ENCODE measurements around the gene NFKBIB. TPM values are rescaled to one million over a fixed set of nuclear protein-coding genes. Genes with fewer than 3 reads are reported as not detected.
"Not testable (repeated sequence)": the region's sequence is repeated elsewhere in the genome, so short reads cannot be mapped to it uniquely, and the experiment has no call there.

Gene NFKBIB
- total RNA-seq, 1 experiment from 2014 or later = 33.8 TPM

DNA sequence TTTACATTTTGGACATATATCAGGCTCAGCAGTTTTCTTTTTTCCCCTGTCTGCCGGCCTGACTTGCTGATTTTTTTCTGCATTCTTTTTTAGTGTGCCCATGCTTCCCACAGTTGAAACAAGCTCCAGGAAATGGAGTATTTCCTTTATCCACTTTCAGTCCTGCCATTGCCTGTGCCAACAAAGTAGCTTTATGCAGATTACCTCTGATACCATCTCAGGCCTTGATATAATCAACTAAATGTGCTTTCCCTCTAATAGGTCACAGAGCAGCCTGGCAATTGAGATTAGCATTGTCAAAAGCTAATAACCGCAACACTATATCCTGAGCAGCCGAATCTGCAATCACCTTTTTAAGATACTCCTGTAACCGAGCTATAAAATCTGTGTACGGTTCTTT is 40.2 kb downstream of the NFKBIB start:
- Mint-ChIP-seq H3K4me3 (no peak overlapping the region), H3K27ac (no peak overlapping the region), H3K4me1 (peaks cover 4% of the 10 kb centered on the region in 2 experiments; a peak in 2 of 4 replicates), H3K36me3 (ENCODE audit: insufficient read depth in 1 of 3, low read depth in 3 of 3) (peaks cover 18 to 26% (median 26%) of the 10 kb centered on the region in 3 experiments), H3K9me3 (peaks cover 13 to 16% of the 10 kb centered on the region in 2 experiments), H3K27me3 (ENCODE audit: low read depth) (peaks cover 44% of the 10 kb centered on the region)
- H2BK20ac ChIP-seq (ENCODE audit: low read depth, low read length, poor library complexity, severe bottlenecking) = no peak overlapping the region
- H3T11ph ChIP-seq (ENCODE audit: low read length) = no peak overlapping the region
- TF ChIP-seq, protein P1, sequence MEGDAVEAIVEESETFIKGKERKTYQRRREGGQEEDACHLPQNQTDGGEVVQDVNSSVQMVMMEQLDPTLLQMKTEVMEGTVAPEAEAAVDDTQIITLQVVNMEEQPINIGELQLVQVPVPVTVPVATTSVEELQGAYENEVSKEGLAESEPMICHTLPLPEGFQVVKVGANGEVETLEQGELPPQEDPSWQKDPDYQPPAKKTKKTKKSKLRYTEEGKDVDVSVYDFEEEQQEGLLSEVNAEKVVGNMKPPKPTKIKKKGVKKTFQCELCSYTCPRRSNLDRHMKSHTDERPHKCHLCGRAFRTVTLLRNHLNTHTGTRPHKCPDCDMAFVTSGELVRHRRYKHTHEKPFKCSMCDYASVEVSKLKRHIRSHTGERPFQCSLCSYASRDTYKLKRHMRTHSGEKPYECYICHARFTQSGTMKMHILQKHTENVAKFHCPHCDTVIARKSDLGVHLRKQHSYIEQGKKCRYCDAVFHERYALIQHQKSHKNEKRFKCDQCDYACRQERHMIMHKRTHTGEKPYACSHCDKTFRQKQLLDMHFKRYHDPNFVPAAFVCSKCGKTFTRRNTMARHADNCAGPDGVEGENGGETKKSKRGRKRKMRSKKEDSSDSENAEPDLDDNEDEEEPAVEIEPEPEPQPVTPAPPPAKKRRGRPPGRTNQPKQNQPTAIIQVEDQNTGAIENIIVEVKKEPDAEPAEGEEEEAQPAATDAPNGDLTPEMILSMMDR (conservative IDR thresholded peaks at IDR 0.05) = no peak
- no peaks in the 10 kb centered on the region for H4K20me1 ChIP-seq (ENCODE audit: control insufficient read depth, insufficient read depth, insufficient read length)
- H3K4me1 ChIP-seq (ENCODE audit: insufficient read depth, low read length) = no peaks in the 10 kb centered on the region
- DNase-seq = no peak
- H3K18ac ChIP-seq (ENCODE audit: insufficient read length, low read depth, low read length) = no peak overlapping the region
- H3K23me2 ChIP-seq (ENCODE audit: insufficient read length, low read depth, low read length, poor library complexity, severe bottlenecking) = no peaks in the 10 kb centered on the region
- no peak overlapping the region for H3K4ac ChIP-seq (ENCODE audit: low read depth, low read length)
- no peak overlapping the region for H3K14ac ChIP-seq (ENCODE audit: insufficient read depth, low read length)
- no peak overlapping the region for H2AFZ ChIP-seq (ENCODE audit: low read length)
- H2BK15ac ChIP-seq (ENCODE audit: low read depth, low read length) = no peak overlapping the region
- H4K8ac ChIP-seq (replicated peaks; ENCODE audit: insufficient read length, low read depth, low read length) = no peak overlapping the region
- H2BK120ac ChIP-seq (ENCODE audit: low read depth, low read length, poor library complexity, severe bottlenecking) = no peak overlapping the region
- no peaks in the 10 kb centered on the region for H3K79me1 ChIP-seq (ENCODE audit: insufficient read depth, low read depth, low read length, poor library complexity, severe bottlenecking)
- no peak overlapping the region for H3K23ac ChIP-seq (ENCODE audit: insufficient read length, low read depth, low read length)
- H2BK5ac ChIP-seq (ENCODE audit: insufficient read length, low read length) = no peak overlapping the region
- no peak overlapping the region for H3K27ac ChIP-seq (ENCODE audit: insufficient read length, low read depth, low read length)
- no peak overlapping the region for H3K56ac ChIP-seq (ENCODE audit: insufficient read length, low read depth, low read length)
- H4K5ac ChIP-seq (ENCODE audit: insufficient read length, low read depth, low read length) = no peak overlapping the region
- no peak overlapping the region for H3K4me2 ChIP-seq (ENCODE audit: insufficient read depth, insufficient read length, low read length)
- H3K27me3 ChIP-seq (ENCODE audit: insufficient read depth, low read length) = no peaks in the 10 kb centered on the region
- H2BK12ac ChIP-seq (ENCODE audit: insufficient read length, low read depth, low read length) = no peak overlapping the region
- no peaks in the 10 kb centered on the region for H3K79me2 ChIP-seq (ENCODE audit: insufficient read depth, low read length)
- H4K91ac ChIP-seq (ENCODE audit: insufficient read length, low read depth, low read length) = no peak overlapping the region
- H3K9ac ChIP-seq (ENCODE audit: extremely low read depth, insufficient read length, low read length) = no peak overlapping the region
- H3K9me3 ChIP-seq (ENCODE audit: control insufficient read depth, low read depth, low read length) = peaks cover 11% of the 10 kb centered on the region
- WGBS (ENCODE audit: extremely low coverage, insufficient read length, low lambda C conversion rate) = no CpG with 5 or more reads among the region's 5 CpGs
- H2AK5ac ChIP-seq (ENCODE audit: insufficient read length, low read length) = no peak overlapping the region

DNA sequence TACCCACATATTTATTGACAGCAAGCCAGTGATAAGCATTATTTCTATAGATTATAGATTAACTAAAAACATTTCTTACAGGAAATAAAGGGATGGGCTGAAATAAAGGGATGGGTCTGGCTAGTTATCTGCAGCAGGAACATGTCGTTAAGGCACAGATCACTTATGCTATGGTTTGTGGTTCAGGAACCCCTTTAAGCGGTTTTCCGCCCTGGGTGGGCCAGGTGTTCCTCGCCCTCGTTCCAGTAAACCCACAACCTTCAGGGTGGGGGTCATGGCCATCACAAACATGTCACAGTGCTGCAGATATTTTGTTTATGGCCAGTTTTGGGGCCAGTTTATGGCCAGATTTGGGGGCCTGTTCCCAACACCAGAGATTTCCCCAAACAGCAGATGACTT is 41.7 kb downstream of the NFKBIB start:
- H2AK5ac ChIP-seq (ENCODE audit: insufficient read length, low read length); DNase-seq; H3K18ac ChIP-seq (ENCODE audit: insufficient read length, low read depth, low read length); H3K9me3 Mint-ChIP-seq; H4K8ac ChIP-seq (replicated peaks; ENCODE audit: insufficient read length, low read depth, low read length); H3K56ac ChIP-seq (ENCODE audit: insufficient read length, low read depth, low read length); H2BK15ac ChIP-seq (ENCODE audit: low read depth, low read length); H2BK12ac ChIP-seq (ENCODE audit: insufficient read length, low read depth, low read length); H3K79me1 ChIP-seq (ENCODE audit: insufficient read depth, low read depth, low read length, poor library complexity, severe bottlenecking); H3K4ac ChIP-seq (ENCODE audit: low read depth, low read length); H3K23ac ChIP-seq (ENCODE audit: insufficient read length, low read depth, low read length); H4K91ac ChIP-seq (ENCODE audit: insufficient read length, low read depth, low read length); H3T11ph ChIP-seq (ENCODE audit: low read length); H3K9ac ChIP-seq (ENCODE audit: extremely low read depth, insufficient read length, low read length); H3K23me2 ChIP-seq (ENCODE audit: insufficient read length, low read depth, low read length, poor library complexity, severe bottlenecking); H3K4me3 Mint-ChIP-seq; H3K27ac Mint-ChIP-seq; H4K20me1 ChIP-seq (ENCODE audit: control insufficient read depth, insufficient read depth, insufficient read length); H2AFZ ChIP-seq (ENCODE audit: low read length); H3K27ac ChIP-seq (ENCODE audit: insufficient read length, low read depth, low read length); H2BK20ac ChIP-seq (ENCODE audit: low read depth, low read length, poor library complexity, severe bottlenecking); H3K4me1 Mint-ChIP-seq; H2BK120ac ChIP-seq (ENCODE audit: low read depth, low read length, poor library complexity, severe bottlenecking); H4K5ac ChIP-seq (ENCODE audit: insufficient read length, low read depth, low read length); H2BK5ac ChIP-seq (ENCODE audit: insufficient read length, low read length); H3K14ac ChIP-seq (ENCODE audit: insufficient read depth, low read length); H3K4me1 ChIP-seq (ENCODE audit: insufficient read depth, low read length); H3K9me3 ChIP-seq (ENCODE audit: control insufficient read depth, low read depth, low read length); H3K79me2 ChIP-seq (ENCODE audit: insufficient read depth, low read length); H3K27me3 ChIP-seq (ENCODE audit: insufficient read depth, low read length); H3K4me2 ChIP-seq (ENCODE audit: insufficient read depth, insufficient read length, low read length): not testable (repeated sequence)
- peaks cover 10 to 18% (median 18%) of the 10 kb centered on the region in 3 experiments for H3K36me3 Mint-ChIP-seq (ENCODE audit: insufficient read depth in 1 of 3, low read depth in 3 of 3)
- H3K27me3 Mint-ChIP-seq (ENCODE audit: low read depth) = peaks cover 37% of the 10 kb centered on the region
- WGBS (ENCODE audit: extremely low coverage, insufficient read length, low lambda C conversion rate) = no CpG with 5 or more reads among the region's 5 CpGs
